Astrocyte (in vitro differentiated cells and primary cell): Measurements from ENCODE around the gene AMDHD1. TPM values are rescaled to one million over a fixed set of nuclear protein-coding genes. Genes with fewer than 3 reads are reported as not detected.

Source experiments
- DNase-seq: peaks from one replicate; pipeline ENCODE4 v3.0.0-alpha.2; 2010; ENCODE audit warnings: low read depth
- FAIRE-seq: peaks from 2 replicates; lab custom pipeline; 2011; peaks lifted over from hg19 to GRCh38; lab: Jason Lieb, UNC
- H2AFZ ChIP-seq: 2 replicates; pipeline ENCODE4 v1.6.0; 2012; ENCODE audit warnings: low read depth, low read length, inconsistent platforms
- H3K27ac ChIP-seq: 2 replicates; pipeline ENCODE4 v1.5.1; 2011; ENCODE audit warnings: low read depth, low read length, inconsistent platforms
- H3K27me3 ChIP-seq: 2 replicates; pipeline ENCODE4 v1.6.0; 2011; ENCODE audit warnings: low read length, inconsistent platforms; ENCODE audit not compliant: insufficient read depth
- H3K36me3 ChIP-seq: 2 replicates; pipeline ENCODE4 v1.5.1; 2011; ENCODE audit warnings: low read length, inconsistent platforms; ENCODE audit not compliant: insufficient read depth
- H3K4me1 ChIP-seq: 2 replicates; pipeline ENCODE4 v1.5.1; 2011; ENCODE audit warnings: low read length, inconsistent platforms; ENCODE audit not compliant: insufficient read depth
- H3K4me2 ChIP-seq: 2 replicates; pipeline ENCODE4 v1.6.0; 2012; ENCODE audit warnings: low read length, inconsistent platforms
- H3K4me3 ChIP-seq: 2 replicates; pipeline ENCODE4 v1.5.1; 2011; ENCODE audit warnings: low read depth, mild to moderate bottlenecking, low read length, inconsistent platforms; ENCODE audit not compliant: insufficient read depth
- H3K79me2 ChIP-seq: 2 replicates; pipeline ENCODE4 v1.6.0; 2012; ENCODE audit warnings: mild to moderate bottlenecking, low read length, inconsistent platforms; ENCODE audit not compliant: insufficient read depth
- H3K9ac ChIP-seq: 2 replicates; pipeline ENCODE4 v1.6.0; 2012; ENCODE audit warnings: mild to moderate bottlenecking, low read length, inconsistent platforms
- H3K9me3 ChIP-seq: 2 replicates; pipeline ENCODE4 v1.5.1; 2012; ENCODE audit warnings: low read depth, mild to moderate bottlenecking, low read length, inconsistent platforms; ENCODE audit not compliant: insufficient read depth
- H4K20me1 ChIP-seq: 2 replicates; pipeline ENCODE4 v1.6.0; 2012; ENCODE audit warnings: low read length, inconsistent platforms; ENCODE audit not compliant: insufficient read depth
- H3K27ac Mint-ChIP-seq: one replicate; pipeline ENCODE4 v1.8.0; 2021; ENCODE audit warnings: mild to moderate bottlenecking, mixed read lengths; ENCODE audit not compliant: unreplicated experiment
- H3K27me3 Mint-ChIP-seq: one replicate; pipeline ENCODE4 v1.8.0; 2021; ENCODE audit warnings: low read depth, mixed read lengths; ENCODE audit not compliant: unreplicated experiment
- H3K36me3 Mint-ChIP-seq: one replicate; pipeline ENCODE4 v1.8.0; 2021; ENCODE audit warnings: low read depth, mixed read lengths; ENCODE audit not compliant: unreplicated experiment
- H3K4me1 Mint-ChIP-seq: one replicate; pipeline ENCODE4 v1.8.0; 2021; ENCODE audit warnings: low read depth, mixed read lengths; ENCODE audit not compliant: unreplicated experiment
- H3K4me3 Mint-ChIP-seq: one replicate; pipeline ENCODE4 v1.8.0; 2021; ENCODE audit warnings: mild to moderate bottlenecking, moderate library complexity, mixed read lengths; ENCODE audit not compliant: unreplicated experiment
- H3K9me3 Mint-ChIP-seq: one replicate; pipeline ENCODE4 v1.8.0; 2021; ENCODE audit warnings: mild to moderate bottlenecking, mixed read lengths; ENCODE audit not compliant: unreplicated experiment
- EZH2 ChIP-seq: IDR thresholded peaks from 2 replicates; pipeline ENCODE4 v1.6.1; 2012; ENCODE audit warnings: mild to moderate bottlenecking, low read length, inconsistent platforms; ENCODE audit not compliant: insufficient read depth
- total RNA-seq: library from RNA; stranded (reverse); gene quantifications from 2 replicates; pipeline ENCODE4 v1.2.1, GENCODE V29; 2021
- TF ChIP-seq, protein P1 (sequence below): IDR thresholded peaks from 2 replicates; pipeline ENCODE4 v1.5.1; 2011; ENCODE audit warnings: low read depth, mild to moderate bottlenecking, inconsistent platforms, low read length, moderate library complexity; ENCODE audit not compliant: insufficient read depth

AMDHD1 gene
- total RNA-seq, 1 donor from 2014 or later: 0.52 TPM

DNA sequence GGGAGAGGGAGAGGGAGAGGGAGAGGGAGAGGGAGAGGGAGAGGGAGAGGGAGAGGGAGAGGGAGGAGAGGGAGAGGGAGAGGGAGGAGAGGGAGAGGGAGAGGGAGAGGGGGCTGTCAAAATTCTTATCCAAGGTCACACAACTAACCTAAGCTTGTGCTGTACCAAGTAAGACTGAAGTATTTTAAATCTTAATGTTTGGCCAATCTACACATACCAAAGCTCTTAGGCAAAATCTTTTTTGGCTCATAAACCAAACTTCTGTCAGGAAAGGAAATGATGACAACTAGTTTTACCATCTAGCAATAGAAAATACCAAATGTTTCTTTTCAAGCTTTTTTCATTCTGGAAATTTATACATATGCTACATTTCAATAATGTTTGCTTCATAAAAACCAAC is 34.6 kb upstream of the AMDHD1 start:
- Histone ChIP-seq H3K27me3 (no peaks in the 10 kb centered on the region), H3K4me3 (no peak overlapping the region), H3K27ac (no peak overlapping the region), H3K9me3 (no peaks in the 10 kb centered on the region), H3K4me1 (no peaks in the 10 kb centered on the region), H4K20me1 (no peaks in the 10 kb centered on the region), H2AFZ (no peak overlapping the region), H3K79me2 (no peaks in the 10 kb centered on the region), H3K4me2 (no peak overlapping the region), H3K9ac (no peak overlapping the region), H3K36me3 (no peaks in the 10 kb centered on the region)
- H3K27ac Mint-ChIP-seq: no peak overlapping the region
- H3K9me3 Mint-ChIP-seq: peaks cover 3% of the 10 kb centered on the region
- H3K36me3 Mint-ChIP-seq: no peaks in the 10 kb centered on the region
- no peaks in the 10 kb centered on the region for H3K27me3 Mint-ChIP-seq
- no peak overlapping the region for H3K4me3 Mint-ChIP-seq
- no peak for FAIRE-seq
- H3K4me1 Mint-ChIP-seq: no peaks in the 10 kb centered on the region
- peak; percentile 30 for DNase-seq
- TF ChIP-seq EZH2: no peak
- TF ChIP-seq, protein P1, sequence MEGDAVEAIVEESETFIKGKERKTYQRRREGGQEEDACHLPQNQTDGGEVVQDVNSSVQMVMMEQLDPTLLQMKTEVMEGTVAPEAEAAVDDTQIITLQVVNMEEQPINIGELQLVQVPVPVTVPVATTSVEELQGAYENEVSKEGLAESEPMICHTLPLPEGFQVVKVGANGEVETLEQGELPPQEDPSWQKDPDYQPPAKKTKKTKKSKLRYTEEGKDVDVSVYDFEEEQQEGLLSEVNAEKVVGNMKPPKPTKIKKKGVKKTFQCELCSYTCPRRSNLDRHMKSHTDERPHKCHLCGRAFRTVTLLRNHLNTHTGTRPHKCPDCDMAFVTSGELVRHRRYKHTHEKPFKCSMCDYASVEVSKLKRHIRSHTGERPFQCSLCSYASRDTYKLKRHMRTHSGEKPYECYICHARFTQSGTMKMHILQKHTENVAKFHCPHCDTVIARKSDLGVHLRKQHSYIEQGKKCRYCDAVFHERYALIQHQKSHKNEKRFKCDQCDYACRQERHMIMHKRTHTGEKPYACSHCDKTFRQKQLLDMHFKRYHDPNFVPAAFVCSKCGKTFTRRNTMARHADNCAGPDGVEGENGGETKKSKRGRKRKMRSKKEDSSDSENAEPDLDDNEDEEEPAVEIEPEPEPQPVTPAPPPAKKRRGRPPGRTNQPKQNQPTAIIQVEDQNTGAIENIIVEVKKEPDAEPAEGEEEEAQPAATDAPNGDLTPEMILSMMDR: no peak

DNA sequence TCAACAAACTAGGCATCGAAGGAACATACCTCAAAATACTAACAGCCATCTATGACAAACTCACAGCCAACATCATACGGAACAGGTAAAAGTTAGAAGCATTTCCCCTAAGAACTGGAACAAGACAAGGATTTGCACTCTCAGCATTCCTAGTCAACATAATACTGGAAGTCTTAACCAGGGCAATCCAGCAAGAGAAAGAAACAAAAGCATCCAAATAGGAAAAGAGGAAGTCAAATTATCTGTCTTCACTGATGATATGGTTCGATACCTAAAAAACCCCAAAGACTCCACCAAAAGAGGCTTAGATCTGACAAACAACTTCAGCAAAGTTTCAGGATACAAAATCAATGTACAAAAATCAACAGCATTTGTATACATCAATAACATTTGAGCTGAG is 33.3 kb upstream of the AMDHD1 start:
- no peak for FAIRE-seq
- H3K27me3 Mint-ChIP-seq: no peaks in the 10 kb centered on the region

More for the DNA sequence above, 33.3 kb upstream of the AMDHD1 start:
- H3K27ac Mint-ChIP-seq: no peak overlapping the region
- Histone ChIP-seq H3K9ac (no peak overlapping the region), H3K4me1 (no peaks in the 10 kb centered on the region), H2AFZ (no peak overlapping the region), H3K36me3 (no peaks in the 10 kb centered on the region), H3K9me3 (no peaks in the 10 kb centered on the region), H4K20me1 (no peaks in the 10 kb centered on the region), H3K79me2 (no peaks in the 10 kb centered on the region), H3K27ac (no peak overlapping the region), H3K4me2 (no peak overlapping the region), H3K27me3 (no peaks in the 10 kb centered on the region), H3K4me3 (no peak overlapping the region)
- TF ChIP-seq, protein P1: no peak
- TF ChIP-seq EZH2: no peak
- H3K4me3 Mint-ChIP-seq: no peak overlapping the region
- H3K4me1 Mint-ChIP-seq: no peaks in the 10 kb centered on the region
- peaks cover 3% of the 10 kb centered on the region for H3K9me3 Mint-ChIP-seq
- DNase-seq: no peak
- no peaks in the 10 kb centered on the region for H3K36me3 Mint-ChIP-seq
